ENCODE results near the gene TECPR2. TPM values are rescaled to one million over a fixed set of nuclear protein-coding genes. Genes with fewer than 3 reads are reported as not detected.

Gene TECPR2
- polyA plus RNA-seq, 3 donors = 15.0 to 19.0 (median 16.0) TPM

GRCh38 chr14:102461490-102462338 lies 99.0 kb downstream of the TECPR2 start:
- no peak for DNase-seq (ENCODE audit: low read depth in 3 of 3, low spot score in 2 of 3)

- DNase-seq (ENCODE audit: low read depth in 3 of 3, low spot score in 2 of 3) = no peak
These were observed 99.7 kb downstream of the TECPR2 start for GRCh38 chr14:102462391-102462790.

- no peak for DNase-seq (ENCODE audit: low read depth in 3 of 3, low spot score in 2 of 3)
These were observed 101.3 kb downstream of the TECPR2 start for GRCh38 chr14:102464006-102464405.

DNA sequence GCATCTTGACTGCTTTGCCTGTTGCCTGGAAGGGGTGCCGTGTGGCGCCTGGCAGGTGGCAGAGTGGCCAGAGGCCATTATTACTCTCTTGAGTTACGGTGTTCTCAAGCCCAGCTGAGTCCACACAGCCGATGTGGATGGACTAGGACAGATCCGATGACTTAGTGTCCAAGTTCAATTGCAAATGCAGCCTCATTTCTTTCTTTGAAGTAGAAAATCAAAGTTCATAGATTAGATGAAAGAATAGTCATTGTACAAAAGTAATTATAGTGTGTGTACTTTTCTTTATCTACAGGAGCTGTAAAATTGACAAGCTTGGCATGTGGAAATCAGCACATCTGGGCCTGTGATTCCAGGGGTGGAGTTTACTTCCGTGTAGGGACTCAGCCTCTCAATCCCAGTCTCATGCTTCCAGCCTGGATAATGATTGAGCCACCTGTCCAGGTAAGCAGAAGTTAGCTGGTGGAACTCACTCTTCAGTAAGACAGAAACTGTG lies 102.2 kb downstream of the TECPR2 start:
- DNase-seq (ENCODE audit: low read depth in 3 of 3, low spot score in 2 of 3) = no peak

GRCh38 chr14:102469261-102469660 lies 106.5 kb downstream of the TECPR2 start:
- no peak for DNase-seq (ENCODE audit: low read depth in 3 of 3, low spot score in 2 of 3)

DNA sequence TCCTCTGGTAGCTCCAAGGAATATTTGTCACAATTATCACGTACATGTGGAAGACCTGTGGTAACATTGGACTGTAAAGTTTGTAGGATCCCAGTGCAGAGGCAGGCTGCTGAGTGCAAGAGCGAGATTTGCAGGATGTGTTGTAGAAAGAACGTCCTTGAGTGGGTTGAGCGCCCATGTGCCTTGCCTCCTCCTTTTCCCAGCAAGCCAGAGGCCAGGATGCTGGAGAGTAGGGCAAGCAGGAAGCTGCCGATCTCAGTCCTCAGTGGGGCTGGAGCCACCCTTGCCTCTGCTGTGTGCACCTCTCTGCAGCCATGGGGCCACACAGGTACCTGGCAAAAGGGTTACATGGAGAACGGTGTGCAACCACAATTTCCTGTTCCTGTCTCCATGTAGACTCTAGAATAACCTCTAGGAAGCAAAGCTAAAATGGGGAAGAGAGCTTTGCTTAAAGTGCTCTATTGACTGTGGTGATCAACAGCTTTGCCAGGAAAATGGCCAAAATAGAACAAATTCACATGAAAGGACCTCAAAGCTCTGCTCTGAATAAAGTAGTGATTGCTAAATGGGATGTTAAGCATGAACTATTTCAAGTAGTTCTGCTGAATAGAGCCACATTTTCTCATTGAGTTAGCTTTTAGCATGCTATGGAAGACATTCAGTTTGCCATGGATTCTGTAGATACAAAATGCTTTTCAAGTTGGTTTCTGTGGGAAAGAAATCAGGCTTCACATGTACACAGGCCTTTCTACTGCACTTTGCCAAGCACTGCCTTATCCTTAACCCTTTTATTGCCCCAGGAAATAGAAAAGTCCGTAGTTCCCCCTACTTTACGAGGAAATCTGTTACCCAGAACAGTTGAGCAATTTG lies 109.4 kb downstream of the TECPR2 start:
- no peak for DNase-seq (ENCODE audit: low read depth in 3 of 3, low spot score in 2 of 3)

GRCh38 chr14:102472791-102473150 lies 110.0 kb downstream of the TECPR2 start:
- no peak for DNase-seq (ENCODE audit: low read depth in 3 of 3, low spot score in 2 of 3)

GRCh38 chr14:102473559-102473958 lies 110.8 kb downstream of the TECPR2 start:
- no peak for DNase-seq (ENCODE audit: low read depth in 3 of 3, low spot score in 2 of 3)

GRCh38 chr14:102474934-102475333 lies 112.2 kb downstream of the TECPR2 start:
- no peak for DNase-seq (ENCODE audit: low read depth in 3 of 3, low spot score in 2 of 3)

DNA sequence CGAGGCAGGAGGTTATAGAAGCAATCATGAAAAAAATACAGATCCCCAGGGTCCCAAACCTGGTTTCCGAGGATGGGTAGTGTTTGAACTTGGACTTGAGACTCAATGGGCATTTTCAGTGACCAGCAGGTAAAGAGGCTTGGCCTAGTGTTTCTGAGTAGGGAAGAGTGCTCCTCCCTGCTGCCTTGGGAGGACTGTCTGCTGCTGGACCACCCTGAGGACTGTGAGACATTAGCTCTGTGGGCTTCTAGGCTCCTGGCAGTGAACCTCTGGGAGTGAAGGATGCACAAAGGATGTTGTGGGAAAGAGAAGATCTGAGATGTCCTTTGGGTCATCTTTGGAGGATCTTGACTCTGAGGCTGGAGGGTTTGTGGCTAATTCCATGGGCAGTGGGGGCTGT lies 116.4 kb downstream of the TECPR2 start:
- DNase-seq (ENCODE audit: low read depth in 3 of 3, low spot score in 2 of 3) = no peak

- DNase-seq (ENCODE audit: low read depth in 3 of 3, low spot score in 2 of 3) = no peak
These were observed 117.0 kb downstream of the TECPR2 start for GRCh38 chr14:102479777-102480176.

DNA sequence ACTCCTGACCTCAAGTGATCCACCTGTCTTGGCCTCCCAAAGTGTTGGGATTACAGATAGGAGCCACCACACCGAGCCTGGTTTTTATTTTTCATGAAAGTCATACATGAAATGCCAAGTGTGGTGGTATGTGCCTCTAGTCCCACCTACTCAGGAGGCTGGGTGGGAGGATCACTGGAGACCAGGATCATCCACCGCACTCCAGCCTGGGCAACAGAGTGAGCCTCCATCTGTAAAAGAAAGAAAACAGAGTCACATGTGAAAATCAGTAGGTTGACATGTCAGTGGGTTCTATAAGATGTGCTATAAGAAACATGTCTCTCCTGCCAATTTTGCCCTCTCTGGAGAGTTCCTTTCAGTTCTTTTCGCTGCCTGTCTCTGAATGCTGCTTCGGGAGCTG lies 118.6 kb downstream of the TECPR2 start:
- no peak for DNase-seq (ENCODE audit: low read depth in 3 of 3, low spot score in 2 of 3)

DNA sequence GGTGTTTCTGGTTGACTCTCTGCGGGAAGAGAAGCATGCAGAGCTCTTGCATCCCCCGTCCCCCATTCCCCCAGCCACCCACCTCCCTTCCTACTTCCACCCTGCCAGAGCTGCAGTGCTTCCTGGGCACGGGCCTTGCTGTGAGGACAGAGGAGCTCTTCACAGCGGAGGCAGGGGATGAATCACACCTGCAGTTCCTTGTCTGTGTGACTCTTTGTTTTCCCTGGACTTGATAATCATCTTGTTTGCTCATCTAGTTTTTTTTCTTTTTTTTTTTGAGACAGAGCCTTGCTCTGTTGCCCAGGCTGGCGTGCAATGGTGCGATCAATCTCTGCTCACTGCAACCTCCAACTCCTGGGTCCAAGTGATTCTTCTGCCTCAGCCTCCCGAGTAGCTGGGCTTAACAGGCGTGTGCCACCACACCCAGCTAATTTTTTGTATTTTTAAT lies 119.1 kb downstream of the TECPR2 start:
- DNase-seq (ENCODE audit: low read depth in 3 of 3, low spot score in 2 of 3) = no peak

- no peak for DNase-seq (ENCODE audit: low read depth in 3 of 3, low spot score in 2 of 3)
These were observed 121.6 kb downstream of the TECPR2 start for GRCh38 chr14:102484316-102484715.

GRCh38 chr14:102485693-102486512 lies 123.2 kb downstream of the TECPR2 start:
- no peak for DNase-seq (ENCODE audit: low read depth in 3 of 3, low spot score in 2 of 3)

GRCh38 chr14:102486513-102487203 lies 123.9 kb downstream of the TECPR2 start:
- no peak for DNase-seq (ENCODE audit: low read depth in 3 of 3, low spot score in 2 of 3)

DNA sequence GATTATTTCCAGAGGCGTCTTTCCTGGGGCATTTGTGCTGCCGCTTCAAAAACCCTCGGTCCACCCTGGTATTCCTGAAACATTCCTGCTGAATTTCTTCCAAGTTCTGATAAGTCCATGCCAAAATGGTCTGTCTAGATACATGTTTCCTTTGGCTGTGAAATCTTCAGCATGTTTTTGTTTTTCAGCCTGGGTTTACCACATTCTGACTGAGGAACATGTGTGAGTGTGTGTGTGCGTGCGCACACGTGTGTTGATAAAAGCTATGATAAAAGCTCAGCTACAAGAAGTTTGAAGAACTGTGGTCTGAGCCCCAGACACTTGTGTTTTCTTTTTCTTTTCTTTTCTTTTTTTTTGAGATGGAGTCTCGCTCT lies 124.5 kb downstream of the TECPR2 start:
- no peak for DNase-seq (ENCODE audit: low read depth in 3 of 3, low spot score in 2 of 3)

GRCh38 chr14:102490456-102490855 lies 127.7 kb downstream of the TECPR2 start:
- no peak for DNase-seq (ENCODE audit: low read depth in 3 of 3, low spot score in 2 of 3)

DNA sequence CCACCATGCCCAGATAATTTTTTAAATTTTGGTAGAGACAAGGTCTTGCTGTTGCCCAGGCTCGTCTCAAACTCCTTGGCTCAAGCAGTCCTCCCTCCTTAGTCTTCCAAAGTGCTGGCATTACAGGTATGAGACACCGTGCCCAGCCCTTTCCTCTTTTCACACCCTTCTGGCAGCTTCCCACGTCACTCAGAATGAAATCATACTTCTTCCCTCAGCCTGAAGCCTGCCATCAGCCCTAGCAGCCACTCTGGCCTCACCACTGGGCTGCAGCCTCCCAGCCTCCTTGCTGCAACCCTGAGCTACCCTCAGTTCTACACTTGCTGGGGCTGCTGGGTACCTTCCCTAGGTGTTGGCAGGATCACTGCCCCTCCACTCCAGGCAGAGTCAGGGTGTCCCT lies 128.6 kb downstream of the TECPR2 start:
- no peak for DNase-seq (ENCODE audit: low read depth in 3 of 3, low spot score in 2 of 3)

Data from right renal cortex interstitium (tissue), 3 donors.